LNCAP (cell line): Measurements from ENCODE around the gene DMRTC2.

Experiments used
- CTCF ChIP-seq: fragments of 450-650 bp; IDR thresholded peaks from 2 replicates; pipeline ENCODE4 v1.5.1; 2017; ENCODE audit warnings: mild to moderate bottlenecking

Gene DMRTC2

GRCh38 chr19:41860419-41861115 is 15.7 kb downstream of the DMRTC2 start:
- no peak for TF ChIP-seq CTCF

GRCh38 chr19:41861116-41861768 is 16.4 kb downstream of the DMRTC2 start:
- TF ChIP-seq CTCF: no peak

- TF ChIP-seq CTCF: no peak
Observed at GRCh38 chr19:41861846-41862245, 17.0 kb downstream of the DMRTC2 start.

- no peak for TF ChIP-seq CTCF
Observed at GRCh38 chr19:41862445-41862986, 17.7 kb downstream of the DMRTC2 start.

GRCh38 chr19:41863209-41863931 is 18.5 kb downstream of the DMRTC2 start:
- no peak for TF ChIP-seq CTCF

DNA sequence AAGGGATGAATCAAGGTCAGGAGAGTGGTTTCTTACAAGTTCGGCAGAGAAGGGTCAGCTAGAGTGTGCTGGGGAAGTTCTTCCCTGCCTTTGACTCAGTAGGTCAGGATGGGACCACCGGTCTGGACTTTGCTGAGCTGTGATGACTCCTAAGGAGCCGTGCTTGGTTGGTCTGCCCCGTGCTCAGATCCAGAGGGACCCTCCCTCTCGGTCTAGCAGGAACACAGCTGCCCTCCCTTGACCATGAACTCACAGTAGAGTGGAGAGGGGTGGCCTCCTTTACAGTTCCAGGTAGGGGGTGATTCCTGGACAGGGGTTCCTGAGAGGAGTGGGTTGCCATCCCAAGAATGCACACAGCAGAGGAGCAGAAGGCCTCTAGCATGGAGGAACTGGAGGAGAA is 19.5 kb downstream of the DMRTC2 start:
- TF ChIP-seq CTCF: no peak

GRCh38 chr19:41866284-41866683 is 21.4 kb downstream of the DMRTC2 start:
- TF ChIP-seq CTCF: no peak
